ENCODE results near the gene ATP2B1. TPM values are rescaled to one million over a fixed set of nuclear protein-coding genes. Genes with fewer than 3 reads are reported as not detected.

Gene ATP2B1
- total RNA-seq, 1 donor from 2014 or later: 24.6 TPM

DNA sequence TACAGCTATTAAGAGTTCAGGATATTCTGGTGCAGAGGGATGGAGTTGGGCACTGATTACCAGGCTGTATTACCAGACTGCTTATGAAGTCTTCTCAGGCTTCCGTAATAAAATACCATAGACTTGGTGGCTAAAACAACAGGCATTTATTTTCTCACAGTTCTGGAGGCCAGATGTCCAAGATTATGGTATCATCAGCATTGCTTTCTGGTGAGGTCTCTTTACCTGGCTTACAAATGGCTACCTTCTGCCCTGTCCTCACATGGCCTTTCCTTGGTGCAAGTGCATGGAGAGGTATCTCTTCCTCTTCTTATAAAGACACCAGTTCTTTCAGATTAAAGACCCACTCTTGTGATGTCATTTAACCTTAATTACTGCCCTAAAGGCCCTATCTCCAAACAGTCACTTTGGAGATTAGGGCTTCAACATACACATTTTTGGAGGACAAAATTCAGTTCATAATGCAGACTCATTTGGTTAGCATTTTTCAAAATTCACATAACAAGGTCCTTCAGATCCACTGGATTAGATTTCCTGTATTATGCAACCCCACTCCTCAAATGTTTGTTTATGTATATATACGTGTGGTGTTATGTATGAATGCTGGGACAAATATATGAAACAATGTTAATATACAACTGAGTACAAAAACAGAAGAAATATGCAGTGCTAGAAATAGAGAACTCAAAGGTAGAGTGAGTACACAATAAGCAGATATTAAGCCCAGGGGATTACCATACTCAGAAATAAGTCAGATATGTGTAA, 9.3 kb upstream of the ATP2B1 start:
- Histone ChIP-seq H3K36me3 (no peaks in the 10 kb centered on the region), H3K9me3 (no peaks in the 10 kb centered on the region), H3K4me1 (no peaks in the 10 kb centered on the region), H3K4me3 (no peak overlapping the region), H3K27ac (no peak overlapping the region), H3K27me3 (no peaks in the 10 kb centered on the region)
- intact Hi-C loops (cut with DNase I): no loop called here
- DNase-seq (ENCODE audit: extremely low spot score in 2 of 2): no peak
- TF ChIP-seq POLR2A (IDR thresholded peaks at IDR 0.05): no peak
- no peak for TF ChIP-seq POLR2AphosphoS5 (IDR thresholded peaks at IDR 0.05; ENCODE audit: insufficient read depth in 1 of 2, low read depth in 1 of 2)

DNA sequence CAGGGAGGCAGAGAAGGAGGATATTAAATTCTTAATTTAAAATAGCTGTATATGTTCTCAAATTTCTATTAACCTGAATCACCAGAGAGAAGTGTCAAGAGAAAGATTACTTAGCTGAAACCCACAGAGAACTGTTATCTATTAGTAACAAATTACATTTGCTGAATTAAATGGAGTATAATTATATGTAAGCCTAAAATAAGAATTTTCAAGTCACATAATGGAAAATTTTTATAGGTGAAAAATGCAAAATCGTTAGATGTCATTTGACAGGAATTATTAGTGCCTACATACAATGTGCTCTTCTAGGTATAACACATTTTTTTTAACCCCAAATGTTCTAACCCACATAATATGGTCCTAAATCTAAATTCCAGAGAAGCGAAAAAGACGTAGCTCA, 4.1 kb upstream of the ATP2B1 start:
- Histone ChIP-seq H3K4me3 (no peak overlapping the region), H3K27ac (no peak overlapping the region), H3K36me3 (no peaks in the 10 kb centered on the region), H3K9me3 (no peaks in the 10 kb centered on the region), H3K27me3 (no peaks in the 10 kb centered on the region), H3K4me1 (peaks cover 2% of the 10 kb centered on the region)
- no peak for DNase-seq (ENCODE audit: extremely low spot score in 2 of 2)
- TF ChIP-seq, protein P1, sequence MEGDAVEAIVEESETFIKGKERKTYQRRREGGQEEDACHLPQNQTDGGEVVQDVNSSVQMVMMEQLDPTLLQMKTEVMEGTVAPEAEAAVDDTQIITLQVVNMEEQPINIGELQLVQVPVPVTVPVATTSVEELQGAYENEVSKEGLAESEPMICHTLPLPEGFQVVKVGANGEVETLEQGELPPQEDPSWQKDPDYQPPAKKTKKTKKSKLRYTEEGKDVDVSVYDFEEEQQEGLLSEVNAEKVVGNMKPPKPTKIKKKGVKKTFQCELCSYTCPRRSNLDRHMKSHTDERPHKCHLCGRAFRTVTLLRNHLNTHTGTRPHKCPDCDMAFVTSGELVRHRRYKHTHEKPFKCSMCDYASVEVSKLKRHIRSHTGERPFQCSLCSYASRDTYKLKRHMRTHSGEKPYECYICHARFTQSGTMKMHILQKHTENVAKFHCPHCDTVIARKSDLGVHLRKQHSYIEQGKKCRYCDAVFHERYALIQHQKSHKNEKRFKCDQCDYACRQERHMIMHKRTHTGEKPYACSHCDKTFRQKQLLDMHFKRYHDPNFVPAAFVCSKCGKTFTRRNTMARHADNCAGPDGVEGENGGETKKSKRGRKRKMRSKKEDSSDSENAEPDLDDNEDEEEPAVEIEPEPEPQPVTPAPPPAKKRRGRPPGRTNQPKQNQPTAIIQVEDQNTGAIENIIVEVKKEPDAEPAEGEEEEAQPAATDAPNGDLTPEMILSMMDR (IDR thresholded peaks at IDR 0.05): no peak
- TF ChIP-seq POLR2AphosphoS5 (IDR thresholded peaks at IDR 0.05; ENCODE audit: insufficient read depth in 1 of 2, low read depth in 1 of 2) (no peak), POLR2A (IDR thresholded peaks at IDR 0.05) (no peak)
- intact Hi-C loops (cut with DNase I): no loop called here

DNA sequence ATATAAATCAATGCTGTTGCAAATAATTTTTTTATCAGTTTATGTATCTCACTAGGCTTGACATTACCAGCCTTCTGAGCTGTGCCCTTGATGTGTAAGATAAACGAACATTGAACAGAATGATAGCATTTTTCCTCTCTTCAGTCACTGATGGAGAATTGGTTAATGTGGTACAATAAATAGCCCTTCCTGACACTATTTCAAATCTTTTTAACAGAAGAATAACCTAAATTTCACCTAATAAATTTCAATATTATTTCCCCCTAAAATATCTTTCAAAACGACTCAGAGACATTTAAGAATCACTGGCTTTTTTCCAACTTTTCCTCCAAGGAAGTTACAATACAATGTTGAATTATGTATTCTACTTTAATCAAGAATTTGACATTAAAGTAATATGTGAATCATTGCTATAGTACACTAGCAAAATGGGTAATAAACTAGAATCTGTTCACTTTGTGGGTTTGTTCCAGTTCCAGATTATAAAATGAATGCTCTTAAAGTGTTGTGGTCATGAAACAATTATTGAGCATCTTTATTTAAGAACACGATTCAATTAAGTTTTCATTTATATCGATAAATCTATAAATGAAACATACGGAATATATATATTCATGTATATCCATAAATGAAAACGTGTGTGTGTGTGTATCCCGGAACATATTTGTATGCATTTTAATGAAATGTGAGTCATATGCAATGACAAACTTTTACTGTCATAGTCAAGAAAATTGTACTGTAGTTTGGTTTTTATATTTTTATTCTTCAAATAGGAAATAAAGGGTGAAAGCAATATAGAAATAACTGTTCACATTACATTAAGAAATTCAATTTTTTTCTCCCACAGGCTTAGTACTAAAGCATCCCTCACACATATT, 2.5 kb upstream of the ATP2B1 start:
- intact Hi-C loops (cut with DNase I): no loop called here
- Histone ChIP-seq H3K4me3 (peak overlapping the region in 1 of 2 donors; percentile 60), H3K9me3 (no peaks in the 10 kb centered on the region), H3K4me1 (peaks cover 10% of the 10 kb centered on the region), H3K36me3 (no peaks in the 10 kb centered on the region), H3K27ac (no peak overlapping the region), H3K27me3 (no peaks in the 10 kb centered on the region)
- TF ChIP-seq, protein P1 (IDR thresholded peaks at IDR 0.05): no peak
- TF ChIP-seq POLR2AphosphoS5 (IDR thresholded peaks at IDR 0.05; ENCODE audit: insufficient read depth in 1 of 2, low read depth in 1 of 2): no peak
- no peak for DNase-seq (ENCODE audit: extremely low spot score in 2 of 2)

DNA sequence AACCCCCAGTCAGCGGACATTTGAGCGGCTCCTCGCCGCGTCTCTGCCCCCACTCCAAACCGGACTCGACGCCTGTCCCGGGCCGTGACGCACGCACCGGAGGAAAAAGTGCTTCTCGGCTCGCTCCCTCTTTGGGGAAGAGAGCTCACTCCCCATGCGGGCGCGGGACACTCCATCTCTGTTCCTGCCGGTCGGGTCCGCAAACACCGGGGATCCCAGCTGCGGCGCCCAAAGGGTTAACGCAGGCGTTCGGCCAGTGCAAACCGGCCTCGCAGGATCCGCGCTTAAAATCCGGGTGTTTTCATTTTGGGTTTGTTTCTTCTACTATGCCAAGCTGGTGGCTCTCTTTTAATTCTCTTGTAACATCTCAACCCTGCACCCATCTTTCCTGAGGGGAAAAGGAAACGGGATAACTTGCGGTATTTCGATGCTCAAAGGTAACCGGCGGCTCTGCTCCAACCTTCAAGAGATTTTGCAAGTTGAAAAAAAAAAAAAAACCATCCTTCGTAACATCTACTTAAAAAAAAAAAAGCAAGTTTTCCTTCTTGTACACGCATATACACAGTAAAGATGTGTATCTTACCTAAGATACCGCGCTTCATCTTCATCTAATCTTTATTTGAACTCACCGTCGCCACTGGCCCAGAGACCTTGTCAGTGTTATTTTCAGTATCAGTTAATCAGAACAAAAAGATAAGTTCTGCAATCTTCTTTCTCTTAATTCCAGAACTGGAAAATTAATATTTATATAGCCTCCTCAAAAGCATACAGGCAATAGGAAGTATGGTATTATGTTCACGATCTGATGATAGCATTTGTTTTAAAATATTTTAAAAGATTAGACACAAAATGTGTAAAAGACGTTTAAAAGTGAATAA, 1.6 kb upstream of the ATP2B1 start:
- no peak for DNase-seq (ENCODE audit: extremely low spot score in 2 of 2)
- Histone ChIP-seq H3K27me3 (no peaks in the 10 kb centered on the region), H3K4me3 (peak overlapping the region; percentile 60 to 82), H3K27ac (peak overlapping the region; percentile 95), H3K4me1 (peaks cover 15% of the 10 kb centered on the region), H3K36me3 (no peaks in the 10 kb centered on the region), H3K9me3 (no peaks in the 10 kb centered on the region)
- TF ChIP-seq, protein P1 (IDR thresholded peaks at IDR 0.05): no peak
- TF ChIP-seq POLR2A (IDR thresholded peaks at IDR 0.05): no peak
- TF ChIP-seq POLR2AphosphoS5 (IDR thresholded peaks at IDR 0.05; ENCODE audit: insufficient read depth in 1 of 2, low read depth in 1 of 2): peak in 1 of 2 donors; percentile 66
- intact Hi-C loops (cut with DNase I): no loop called here
